Natural killer cell (primary cell): Measurements from ENCODE around the gene CRYGA. TPM values are rescaled to one million over a fixed set of nuclear protein-coding genes. Genes with fewer than 3 reads are reported as not detected.

Experiments
- ATAC-seq, 3 donors: fragments of 150-1000 bp in 2 of 3; fragments of 200-7000 bp in 1 of 3; cut with Tn5 transposase; 1 replicate in 1 of 3; 2 replicates in 2 of 3; pipeline ENCODE4 v1.10.0; 2021; ENCODE audit warnings: mild to moderate bottlenecking in 2 of 3, moderate library complexity in 2 of 3
- DNase-seq, 2 donors: peaks; one replicate each; pipeline versions ENCODE4 v3.0.0 to v3.0.0-alpha.2; 2013 to 2021; ENCODE audit warnings: mixed read lengths in 1 of 2
- H3K27ac ChIP-seq: one replicate; pipeline ENCODE4 v1.5.1; 2013; ENCODE audit warnings: mild to moderate bottlenecking, low read length
- H3K27me3 ChIP-seq: one replicate; pipeline ENCODE4 v1.6.1; 2013; ENCODE audit warnings: low read length; ENCODE audit not compliant: control insufficient read depth, insufficient read depth
- H3K36me3 ChIP-seq: one replicate; pipeline ENCODE4 v1.6.1; 2013; ENCODE audit warnings: low read length; ENCODE audit not compliant: control insufficient read depth, insufficient read depth
- H3K4me1 ChIP-seq: one replicate; pipeline ENCODE4 v1.6.1; 2013; ENCODE audit warnings: low read length; ENCODE audit not compliant: control insufficient read depth, insufficient read depth
- H3K4me3 ChIP-seq: one replicate; pipeline ENCODE4 v1.5.1; 2013; ENCODE audit warnings: low read length
- H3K9me3 ChIP-seq: one replicate; pipeline ENCODE4 v1.6.1; 2013; ENCODE audit warnings: low read length; ENCODE audit not compliant: control insufficient read depth, insufficient read depth
- H3K27ac Mint-ChIP-seq, 2 donors: one replicate each; pipeline ENCODE4 v1.8.0; 2022; ENCODE audit warnings: mild to moderate bottlenecking in 2 of 2, mixed read lengths in 2 of 2, moderate library complexity in 1 of 2
- H3K27me3 Mint-ChIP-seq, 2 donors: one replicate each; pipeline ENCODE4 v1.8.0; 2022; ENCODE audit warnings: low read depth in 2 of 2, mixed read lengths in 2 of 2
- H3K36me3 Mint-ChIP-seq: one replicate; pipeline ENCODE4 v1.8.0; 2022; ENCODE audit warnings: mixed read lengths
- H3K4me1 Mint-ChIP-seq, 2 donors: one replicate each; pipeline ENCODE4 v1.8.0; 2022; ENCODE audit warnings: mixed read lengths in 2 of 2
- H3K4me3 Mint-ChIP-seq: one replicate; pipeline ENCODE4 v1.8.0; 2022; ENCODE audit warnings: mild to moderate bottlenecking, moderate library complexity, mixed read lengths
- H3K9me3 Mint-ChIP-seq, 2 donors: one replicate each; pipeline ENCODE4 v1.8.0; 2022; ENCODE audit warnings: mixed read lengths in 2 of 2
- CTCF ChIP-seq: fragments of 200-600 bp; IDR thresholded peaks from one replicate; pipeline ENCODE4 v1.8.0; 2022; ENCODE audit warnings: antibody characterized with exemption
- WGBS: methylation state at CpG from one replicate; pipeline ENCODE4 v1.1.7; 2013; ENCODE audit warnings: missing lambda C conversion rate; ENCODE audit not compliant: insufficient coverage; 5-methylcytosine and 5-hydroxymethylcytosine counted together
- intact Hi-C: fragments of 100-400 bp; cut with micrococcal nuclease; formaldehyde crosslinking; loops from one replicate; pipeline ENCODE4 v1.14.2; 2022
- total RNA-seq, 4 donors: library from RNA; stranded (reverse); fragments of 120-200 nt in 1 of 4; gene quantifications; one replicate each; pipeline versions ENCODE4 v1.2.3 to v1.2.4, GENCODE V29; 2013 to 2022

The CRYGA gene
- total RNA-seq, 3 donors from 2014 or later (not counting 1 experiment from before 2014, with no cell fraction given): not detected

DNA sequence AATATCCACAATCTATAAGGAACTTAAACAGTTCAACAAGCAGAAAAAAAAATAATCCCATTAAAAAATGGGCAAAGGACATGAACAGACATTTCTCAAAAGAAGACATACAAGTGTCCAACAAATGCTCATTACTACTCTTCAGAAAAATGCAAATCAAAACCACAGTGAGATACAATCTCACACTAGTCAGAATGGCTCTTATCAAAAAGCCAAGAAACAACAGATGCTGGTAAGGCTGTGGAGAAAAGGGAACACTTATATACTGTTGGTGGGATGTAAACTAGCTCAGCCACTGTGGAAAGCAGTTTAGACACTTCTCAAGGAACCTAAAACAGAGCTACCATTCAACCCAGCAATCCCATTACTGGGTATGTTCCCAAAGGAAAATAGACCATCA, 10.2 kb downstream of the CRYGA start:
- TF ChIP-seq CTCF: no peak
- Histone ChIP-seq H3K4me1 (no peaks in the 10 kb centered on the region), H3K4me3 (no peak overlapping the region), H3K9me3 (no peaks in the 10 kb centered on the region), H3K27me3 (no peaks in the 10 kb centered on the region), H3K36me3 (no peaks in the 10 kb centered on the region), H3K27ac (no peak overlapping the region)
- no peaks in the 10 kb centered on the region for H3K4me1 Mint-ChIP-seq
- H3K36me3 Mint-ChIP-seq: no peaks in the 10 kb centered on the region
- no peak for DNase-seq
- H3K27ac Mint-ChIP-seq: no peak overlapping the region
- H3K27me3 Mint-ChIP-seq: peaks cover 0 to 7% of the 10 kb centered on the region in 2 donors
- intact Hi-C loops: no loop called here
- H3K9me3 Mint-ChIP-seq: no peaks in the 10 kb centered on the region
- ATAC-seq: no peak
- H3K4me3 Mint-ChIP-seq: no peak overlapping the region

DNA sequence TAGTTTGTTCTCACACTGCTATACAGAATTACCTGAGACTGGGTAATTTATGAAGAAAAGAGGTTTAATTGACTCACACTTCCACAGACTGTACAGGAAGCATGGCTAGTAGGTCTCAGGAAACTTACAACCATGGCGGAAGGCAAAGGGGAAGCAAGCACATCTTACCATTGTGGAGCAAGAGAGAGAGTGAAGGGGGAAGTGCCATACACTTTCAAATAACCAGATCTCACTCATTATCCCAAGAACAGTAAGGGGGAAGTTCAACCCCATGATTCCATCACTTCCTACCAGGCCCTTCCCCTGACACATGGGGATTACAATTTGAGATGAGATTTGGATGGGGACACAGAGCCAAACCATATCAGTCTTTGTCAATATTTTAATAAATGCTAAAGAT, 12.4 kb downstream of the CRYGA start:
- no peak for TF ChIP-seq CTCF
- no CpG with 5 or more reads among the region's 1 CpG for WGBS
- DNase-seq (no peak), ATAC-seq (no peak)
- Histone ChIP-seq H3K27me3 (no peaks in the 10 kb centered on the region), H3K4me3 (no peak overlapping the region), H3K4me1 (no peaks in the 10 kb centered on the region), H3K27ac (no peak overlapping the region), H3K9me3 (no peaks in the 10 kb centered on the region), H3K36me3 (no peaks in the 10 kb centered on the region)
- H3K9me3 Mint-ChIP-seq: no peaks in the 10 kb centered on the region
- no peaks in the 10 kb centered on the region for H3K4me1 Mint-ChIP-seq
- H3K36me3 Mint-ChIP-seq: no peaks in the 10 kb centered on the region
- intact Hi-C loops: no loop called here
- H3K27ac Mint-ChIP-seq: no peak overlapping the region
- peaks cover 0 to 7% of the 10 kb centered on the region in 2 donors for H3K27me3 Mint-ChIP-seq
- no peak overlapping the region for H3K4me3 Mint-ChIP-seq

- peaks cover 0 to 7% of the 10 kb centered on the region in 2 donors for H3K27me3 Mint-ChIP-seq
- H3K4me1 Mint-ChIP-seq: no peaks in the 10 kb centered on the region
- H3K27ac Mint-ChIP-seq: no peak overlapping the region
- H3K27ac ChIP-seq: no peak overlapping the region
- no peak overlapping the region for H3K4me3 Mint-ChIP-seq
- H3K27me3 ChIP-seq: no peaks in the 10 kb centered on the region
- intact Hi-C loops: no loop called here
- DNase-seq (no peak), ATAC-seq (no peak)
- no peaks in the 10 kb centered on the region for H3K9me3 Mint-ChIP-seq
- no peaks in the 10 kb centered on the region for H3K4me1 ChIP-seq
- no peaks in the 10 kb centered on the region for H3K36me3 Mint-ChIP-seq
- H3K4me3 ChIP-seq: no peak overlapping the region
- no peaks in the 10 kb centered on the region for H3K36me3 ChIP-seq
- no peak for TF ChIP-seq CTCF
- no peaks in the 10 kb centered on the region for H3K9me3 ChIP-seq
Observed at GRCh38 chr2:208150094-208150493, 13.3 kb downstream of the CRYGA start.

- Histone ChIP-seq H3K27me3 (no peaks in the 10 kb centered on the region), H3K27ac (no peak overlapping the region), H3K36me3 (no peaks in the 10 kb centered on the region), H3K4me3 (no peak overlapping the region), H3K4me1 (no peaks in the 10 kb centered on the region), H3K9me3 (no peaks in the 10 kb centered on the region)
- no peak for TF ChIP-seq CTCF
- no peaks in the 10 kb centered on the region for H3K36me3 Mint-ChIP-seq
- DNase-seq: no peak
- no peak overlapping the region for H3K27ac Mint-ChIP-seq
- peaks cover 0 to 7% of the 10 kb centered on the region in 2 donors for H3K27me3 Mint-ChIP-seq
- no peak overlapping the region for H3K4me3 Mint-ChIP-seq
- intact Hi-C loops: no loop called here
- 80% methylated on average over 1 of the region's 2 CpGs for WGBS
- H3K9me3 Mint-ChIP-seq: no peaks in the 10 kb centered on the region
- no peaks in the 10 kb centered on the region for H3K4me1 Mint-ChIP-seq
- ATAC-seq: no peak
Observed at GRCh38 chr2:208148803-208149202, 14.6 kb downstream of the CRYGA start.
